Hepatocyte (in vitro differentiated cells): ENCODE results near the gene GALNT11.

Experiments
- EZH2 ChIP-seq: fragments of 200-600 bp; sonication (generic); IDR thresholded peaks from 2 replicates; pipeline ENCODE4 v1.6.1; 2016; ENCODE audit warnings: antibody characterized with exemption, mild to moderate bottlenecking, borderline replicate concordance
- EZH2phosphoT487 ChIP-seq: fragments of 200-600 bp; sonication (generic); IDR thresholded peaks from one replicate; pipeline ENCODE4 v1.6.1; 2018; ENCODE audit warnings: antibody characterized with exemption, mild to moderate bottlenecking, low read depth, moderate library complexity; ENCODE audit not compliant: unreplicated experiment, severe bottlenecking
- TF ChIP-seq, protein P1 (sequence below): fragments of 200-600 bp; sonication (generic); IDR thresholded peaks from 2 replicates; pipeline ENCODE4 v1.5.1; 2016; ENCODE audit warnings: antibody characterized with exemption, mild to moderate bottlenecking; ENCODE audit not compliant: poor library complexity

DNA sequence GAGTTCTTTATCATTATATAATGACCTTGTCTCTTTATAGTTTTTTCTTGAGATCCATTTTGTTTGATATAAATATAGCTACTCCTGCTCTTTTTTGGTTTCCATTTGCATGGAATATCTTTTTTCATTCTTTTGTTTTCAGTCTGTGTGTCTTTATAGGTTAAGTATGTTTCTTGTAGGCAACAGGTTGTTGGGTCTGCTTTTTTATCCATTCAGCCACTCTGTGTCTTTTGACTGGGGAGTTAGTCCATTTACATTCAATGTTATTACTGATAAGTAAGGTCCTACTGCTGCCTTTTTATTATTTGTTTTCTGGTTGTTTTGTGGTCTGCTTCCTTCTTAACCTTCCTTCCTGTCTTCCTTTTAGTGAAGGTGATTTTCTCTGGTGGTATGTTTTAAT lies 21.1 kb downstream of the GALNT11 start:
- TF ChIP-seq EZH2 (no peak), EZH2phosphoT487 (no peak)
- TF ChIP-seq, protein P1, sequence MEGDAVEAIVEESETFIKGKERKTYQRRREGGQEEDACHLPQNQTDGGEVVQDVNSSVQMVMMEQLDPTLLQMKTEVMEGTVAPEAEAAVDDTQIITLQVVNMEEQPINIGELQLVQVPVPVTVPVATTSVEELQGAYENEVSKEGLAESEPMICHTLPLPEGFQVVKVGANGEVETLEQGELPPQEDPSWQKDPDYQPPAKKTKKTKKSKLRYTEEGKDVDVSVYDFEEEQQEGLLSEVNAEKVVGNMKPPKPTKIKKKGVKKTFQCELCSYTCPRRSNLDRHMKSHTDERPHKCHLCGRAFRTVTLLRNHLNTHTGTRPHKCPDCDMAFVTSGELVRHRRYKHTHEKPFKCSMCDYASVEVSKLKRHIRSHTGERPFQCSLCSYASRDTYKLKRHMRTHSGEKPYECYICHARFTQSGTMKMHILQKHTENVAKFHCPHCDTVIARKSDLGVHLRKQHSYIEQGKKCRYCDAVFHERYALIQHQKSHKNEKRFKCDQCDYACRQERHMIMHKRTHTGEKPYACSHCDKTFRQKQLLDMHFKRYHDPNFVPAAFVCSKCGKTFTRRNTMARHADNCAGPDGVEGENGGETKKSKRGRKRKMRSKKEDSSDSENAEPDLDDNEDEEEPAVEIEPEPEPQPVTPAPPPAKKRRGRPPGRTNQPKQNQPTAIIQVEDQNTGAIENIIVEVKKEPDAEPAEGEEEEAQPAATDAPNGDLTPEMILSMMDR: no peak
